ENCODE data around the gene SSB.
"Not testable (repeated sequence)": the region's sequence is repeated elsewhere in the genome, so short reads cannot be mapped to it uniquely, and the experiment has no call there.

DNA sequence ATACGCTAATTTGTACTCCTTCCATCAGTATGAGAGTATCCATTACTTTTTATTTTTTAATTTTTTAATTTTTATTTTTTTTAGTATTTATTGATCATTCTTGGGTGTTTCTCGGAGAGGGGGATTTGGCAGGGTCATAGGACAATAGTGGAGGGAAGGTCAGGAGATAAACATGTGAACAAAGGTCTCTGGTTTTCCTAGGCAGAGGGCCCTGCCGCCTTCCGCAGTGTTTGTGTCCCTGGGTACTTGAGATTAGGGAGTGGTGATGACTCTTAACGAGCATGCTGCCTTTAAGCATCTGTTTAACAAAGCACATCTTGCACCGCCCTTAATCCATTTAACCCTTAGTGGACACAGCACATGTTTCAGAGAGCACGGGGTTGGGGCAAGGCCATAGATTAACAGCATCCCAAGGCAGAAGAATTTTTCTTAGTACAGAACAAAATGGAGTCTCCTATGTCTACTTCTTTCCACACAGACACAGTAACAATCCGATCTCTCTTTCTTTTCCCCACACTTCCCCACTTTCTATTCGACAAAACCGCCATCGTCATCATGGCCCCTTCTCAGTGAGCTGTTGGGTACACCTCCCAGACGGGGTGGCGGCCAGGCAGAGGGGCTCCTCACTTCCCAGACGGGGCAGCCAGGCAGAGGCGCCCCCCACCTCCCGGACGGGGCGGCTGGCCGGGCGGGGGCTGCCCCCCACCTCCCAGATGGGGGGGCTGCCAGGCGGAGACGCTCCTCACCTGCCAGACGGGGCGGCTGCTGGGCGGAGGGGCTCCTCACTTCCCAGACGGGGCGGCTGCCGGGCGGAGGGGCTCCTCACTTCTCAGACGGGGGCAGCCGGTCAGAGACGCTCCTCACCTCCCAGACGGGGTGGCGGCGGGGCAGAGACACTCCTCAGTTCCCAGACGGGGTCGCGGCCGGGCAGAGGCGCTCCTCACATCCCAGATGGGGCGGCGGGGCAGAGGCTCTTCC lies 56.9 kb downstream of the SSB start:
- TF ChIP-seq, protein P1, sequence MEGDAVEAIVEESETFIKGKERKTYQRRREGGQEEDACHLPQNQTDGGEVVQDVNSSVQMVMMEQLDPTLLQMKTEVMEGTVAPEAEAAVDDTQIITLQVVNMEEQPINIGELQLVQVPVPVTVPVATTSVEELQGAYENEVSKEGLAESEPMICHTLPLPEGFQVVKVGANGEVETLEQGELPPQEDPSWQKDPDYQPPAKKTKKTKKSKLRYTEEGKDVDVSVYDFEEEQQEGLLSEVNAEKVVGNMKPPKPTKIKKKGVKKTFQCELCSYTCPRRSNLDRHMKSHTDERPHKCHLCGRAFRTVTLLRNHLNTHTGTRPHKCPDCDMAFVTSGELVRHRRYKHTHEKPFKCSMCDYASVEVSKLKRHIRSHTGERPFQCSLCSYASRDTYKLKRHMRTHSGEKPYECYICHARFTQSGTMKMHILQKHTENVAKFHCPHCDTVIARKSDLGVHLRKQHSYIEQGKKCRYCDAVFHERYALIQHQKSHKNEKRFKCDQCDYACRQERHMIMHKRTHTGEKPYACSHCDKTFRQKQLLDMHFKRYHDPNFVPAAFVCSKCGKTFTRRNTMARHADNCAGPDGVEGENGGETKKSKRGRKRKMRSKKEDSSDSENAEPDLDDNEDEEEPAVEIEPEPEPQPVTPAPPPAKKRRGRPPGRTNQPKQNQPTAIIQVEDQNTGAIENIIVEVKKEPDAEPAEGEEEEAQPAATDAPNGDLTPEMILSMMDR (IDR thresholded peaks at IDR 0.05; ENCODE audit: borderline replicate concordance, extremely low read depth, low read length, poor library complexity, severe bottlenecking): not testable (repeated sequence)
- TF ChIP-seq EZH2 (IDR thresholded peaks at IDR 0.05; ENCODE audit: borderline replicate concordance, low read depth, low read length, severe bottlenecking): not testable (repeated sequence)
